ENCODE data around the gene GAPDH.

GRCh38 chr12:6534695-6534944 lies 303 bp downstream of the GAPDH start:
- TF ChIP-seq CTCF (IDR thresholded peaks at IDR 0.05; ENCODE audit: insufficient read depth, low read length): no peak
- peak; percentile 5 for TF ChIP-seq POLR2AphosphoS5 (IDR thresholded peaks at IDR 0.05; ENCODE audit: low read depth)
- TF ChIP-seq SPI1 (IDR thresholded peaks at IDR 0.05; ENCODE audit: borderline replicate concordance, low read depth): no peak

Measured in HL-60 (cell line).